CD4-positive, alpha-beta T cell treated with Interleukin-12 subunit alpha and Interleukin-12 subunit beta, for 1 hour (primary cell): ENCODE measurements around the gene NTSR1.

ENCODE experiments used
- DNase-seq: peaks from one replicate; pipeline ENCODE4 v3.0.0-alpha.2; 2020

NTSR1 gene

GRCh38 chr20:62806383-62807050 lies 97.9 kb downstream of the NTSR1 start:
- no peak for DNase-seq

- DNase-seq = no peak
These were observed 99.0 kb downstream of the NTSR1 start for GRCh38 chr20:62807444-62808210.

GRCh38 chr20:62808211-62808865 lies 99.7 kb downstream of the NTSR1 start:
- peak; percentile 78 for DNase-seq

- no peak for DNase-seq
These were observed 101.1 kb downstream of the NTSR1 start for GRCh38 chr20:62809530-62810428.

- no peak for DNase-seq
These were observed 102.7 kb downstream of the NTSR1 start for GRCh38 chr20:62811320-62811719.

- DNase-seq = no peak
These were observed 103.1 kb downstream of the NTSR1 start for GRCh38 chr20:62811720-62812119.
